ENCODE data around the gene TALDO1. TPM values are rescaled to one million over a fixed set of nuclear protein-coding genes. Genes with fewer than 3 reads are reported as not detected.

Gene TALDO1
- total RNA-seq, 2 donors from 2014 or later = 131 to 255 TPM

DNA sequence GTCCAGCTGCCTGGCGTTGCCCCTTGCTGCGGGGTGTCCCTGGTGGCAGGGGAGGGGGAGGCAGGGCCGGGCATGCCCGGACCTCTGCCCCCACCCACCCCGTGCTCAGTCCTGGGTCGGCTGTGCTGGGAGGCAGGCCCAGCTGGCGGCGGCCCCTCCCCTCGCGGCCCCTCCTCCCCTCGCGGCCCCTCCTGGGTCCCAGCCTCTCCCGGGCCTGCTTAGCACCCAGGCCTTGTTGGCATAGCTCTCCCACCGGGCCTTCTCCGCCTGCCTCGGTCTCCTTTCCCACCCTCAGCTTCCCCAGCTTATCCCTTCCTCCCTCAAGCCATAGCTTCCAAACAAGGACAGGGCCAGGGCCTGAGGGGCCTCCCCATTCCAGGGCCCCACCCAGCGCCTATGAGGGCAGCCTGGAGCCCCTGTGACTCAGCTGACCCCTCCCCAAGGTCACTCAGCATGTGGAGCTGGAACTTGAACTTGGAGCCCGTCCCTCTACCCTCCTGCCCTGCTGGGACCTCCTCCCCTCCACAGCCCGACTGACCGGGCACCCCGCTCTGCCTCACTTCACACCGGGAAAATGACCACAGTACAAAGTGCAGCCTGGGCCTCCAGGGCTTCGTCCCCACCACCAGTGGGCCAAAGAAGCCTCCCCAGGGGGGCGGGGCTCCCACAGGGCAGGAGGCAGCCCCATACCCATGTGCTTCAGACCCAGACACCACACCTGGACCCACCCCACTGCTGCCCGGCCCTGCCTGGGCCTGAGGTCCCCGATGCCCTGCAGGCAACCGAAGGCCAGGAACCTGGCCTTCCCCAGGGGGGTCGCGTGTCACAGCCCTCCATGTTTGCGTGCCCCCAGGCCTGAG lies 40.1 kb upstream of the TALDO1 start:
- ATAC-seq (replicated peaks) = no peak
- Mint-ChIP-seq H3K4me3 (no peak overlapping the region), H3K27ac (no peak overlapping the region), H3K9me3 (no peaks in the 10 kb centered on the region), H3K27me3 (peaks cover 3% of the 10 kb centered on the region), H3K36me3 (ENCODE audit: low read depth) (no peaks in the 10 kb centered on the region), H3K4me1 (no peaks in the 10 kb centered on the region)

DNA sequence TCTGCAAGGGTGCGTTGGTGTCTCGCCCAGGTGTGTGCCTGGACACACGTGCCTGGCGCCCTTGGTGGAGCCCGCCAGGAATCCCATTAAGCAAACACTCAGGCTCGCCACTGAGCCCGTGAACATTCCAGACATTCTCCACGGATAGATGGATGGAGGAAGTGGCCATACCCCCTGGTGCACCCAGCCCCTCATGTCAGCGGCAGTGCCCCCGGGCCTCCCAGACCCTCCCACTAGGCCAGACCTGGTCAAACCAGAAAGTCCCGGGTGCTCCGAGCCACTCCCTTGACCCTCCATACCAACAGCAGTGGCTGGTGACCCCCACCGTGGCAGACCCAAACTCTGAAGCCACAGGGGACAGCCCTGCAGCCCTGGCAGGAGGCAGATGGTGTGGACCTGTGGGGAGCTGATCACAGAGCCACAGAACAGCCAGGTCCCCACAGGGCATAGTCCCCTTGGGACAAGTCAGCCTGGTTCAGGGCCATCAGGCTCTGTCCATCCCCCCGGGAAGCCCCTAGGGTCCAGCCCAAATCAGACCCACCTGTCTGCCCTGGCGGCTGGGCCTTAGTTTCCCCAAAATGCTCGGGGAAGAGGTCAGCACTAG lies 39.3 kb upstream of the TALDO1 start:
- H3K4me1 Mint-ChIP-seq = no peaks in the 10 kb centered on the region
- H3K27me3 Mint-ChIP-seq = peaks cover 3% of the 10 kb centered on the region
- H3K4me3 Mint-ChIP-seq = no peak overlapping the region
- no peak overlapping the region for H3K27ac Mint-ChIP-seq
- no peak for ATAC-seq (replicated peaks)
- H3K9me3 Mint-ChIP-seq = no peaks in the 10 kb centered on the region
- no peaks in the 10 kb centered on the region for H3K36me3 Mint-ChIP-seq (ENCODE audit: low read depth)

GRCh38 chr11:708511-708910 lies 38.8 kb upstream of the TALDO1 start:
- Mint-ChIP-seq H3K36me3 (ENCODE audit: low read depth) (no peaks in the 10 kb centered on the region), H3K4me3 (no peak overlapping the region), H3K27ac (no peak overlapping the region), H3K9me3 (no peaks in the 10 kb centered on the region), H3K27me3 (peaks cover 3% of the 10 kb centered on the region), H3K4me1 (no peaks in the 10 kb centered on the region)
- ATAC-seq (replicated peaks) = no peak

DNA sequence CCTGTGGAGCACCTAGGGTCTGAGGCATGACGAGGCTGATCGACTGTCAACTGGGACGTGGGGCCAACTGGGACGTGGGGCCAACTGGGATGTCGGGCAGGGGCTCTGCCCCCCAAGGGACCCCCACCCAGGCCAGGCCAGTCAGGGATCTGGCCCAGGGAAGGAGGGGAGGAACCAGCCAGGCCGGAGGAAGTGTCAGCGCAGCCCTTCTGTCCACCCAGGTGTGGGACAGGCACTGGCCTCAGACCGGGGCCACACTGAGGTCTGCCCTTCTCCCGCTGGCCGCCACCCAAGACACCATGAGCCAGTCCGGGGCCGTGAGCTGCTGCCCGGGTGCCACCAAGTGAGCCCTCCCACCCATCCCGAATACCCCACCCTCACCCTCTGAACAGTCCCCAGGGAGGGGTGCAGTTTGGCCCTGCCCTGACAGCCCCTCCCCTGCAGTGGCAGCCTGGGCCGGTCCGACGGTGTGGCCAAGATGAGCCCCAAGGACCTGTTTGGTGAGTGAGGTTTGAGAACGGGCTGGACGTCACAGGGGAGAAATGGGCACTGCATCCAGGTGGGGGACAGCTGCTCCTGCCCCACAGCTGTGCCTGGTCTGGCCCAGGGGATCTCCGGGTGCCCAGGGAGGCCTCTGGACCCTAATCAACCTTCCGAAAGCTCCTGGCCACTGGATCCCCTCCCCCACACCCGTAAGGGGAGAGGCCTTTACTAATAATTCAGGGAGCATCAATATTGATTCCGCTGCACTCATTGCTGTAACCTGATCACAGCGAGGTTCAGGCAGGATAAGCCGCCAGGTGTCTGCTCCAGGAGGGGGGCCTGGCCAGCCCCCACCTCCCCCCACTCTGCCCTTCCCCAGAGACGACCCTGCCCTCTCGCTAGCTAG lies 37.9 kb upstream of the TALDO1 start:
- Mint-ChIP-seq H3K4me1 (no peaks in the 10 kb centered on the region), H3K27ac (no peak overlapping the region), H3K27me3 (peaks cover 3% of the 10 kb centered on the region), H3K9me3 (no peaks in the 10 kb centered on the region), H3K4me3 (no peak overlapping the region), H3K36me3 (ENCODE audit: low read depth) (no peaks in the 10 kb centered on the region)
- no peak for ATAC-seq (replicated peaks)

- ATAC-seq (replicated peaks) = no peak
- H3K4me1 Mint-ChIP-seq = no peaks in the 10 kb centered on the region
- no peaks in the 10 kb centered on the region for H3K9me3 Mint-ChIP-seq
- H3K4me3 Mint-ChIP-seq = no peak overlapping the region
- no peaks in the 10 kb centered on the region for H3K36me3 Mint-ChIP-seq (ENCODE audit: low read depth)
- no peaks in the 10 kb centered on the region for H3K27me3 Mint-ChIP-seq
- no peak overlapping the region for H3K27ac Mint-ChIP-seq
Measured at GRCh38 chr11:714436-714835, 32.8 kb upstream of the TALDO1 start.

GRCh38 chr11:719214-720016 lies 27.8 kb upstream of the TALDO1 start:
- peaks cover 5% of the 10 kb centered on the region for H3K4me1 Mint-ChIP-seq
- H3K4me3 Mint-ChIP-seq = peak overlapping the region; percentile 41
- H3K27ac Mint-ChIP-seq = no peak overlapping the region

DNA sequence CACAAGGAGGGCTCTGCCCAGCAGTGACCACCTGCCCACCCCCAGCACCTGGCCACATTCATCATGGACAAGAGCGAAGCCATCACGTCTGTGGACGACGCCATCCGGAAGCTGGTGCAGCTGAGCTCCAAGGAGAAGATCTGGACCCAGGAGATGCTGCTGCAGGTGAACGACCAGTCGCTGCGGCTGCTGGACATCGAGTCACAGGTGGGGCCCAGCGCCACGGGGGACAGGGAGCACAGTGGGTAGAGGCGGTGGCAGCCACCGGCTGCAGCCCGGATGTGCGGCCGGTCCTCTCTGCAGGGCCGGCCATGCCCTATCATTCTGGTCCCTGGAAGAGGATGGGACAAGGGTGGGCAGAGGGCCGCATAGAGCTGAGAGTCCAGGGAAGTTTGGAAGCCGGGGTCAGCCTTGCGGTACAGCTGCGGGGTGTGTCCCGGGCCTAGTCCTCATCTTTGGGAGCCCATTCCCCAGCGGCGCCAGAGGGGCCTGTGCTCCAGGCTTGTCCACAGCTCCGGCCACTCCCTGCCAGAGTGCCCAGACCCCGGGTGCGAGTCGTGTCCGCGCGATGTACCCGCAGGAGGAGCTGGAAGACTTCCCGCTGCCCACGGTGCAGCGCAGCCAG lies 27.1 kb upstream of the TALDO1 start:
- no peaks in the 10 kb centered on the region for H3K36me3 Mint-ChIP-seq (ENCODE audit: low read depth)
- ATAC-seq (replicated peaks) = no peak
- H3K4me1 Mint-ChIP-seq = peaks cover 5% of the 10 kb centered on the region
- no peaks in the 10 kb centered on the region for H3K9me3 Mint-ChIP-seq
- H3K4me3 Mint-ChIP-seq = peak overlapping the region; percentile 41
- H3K27me3 Mint-ChIP-seq = peaks cover 6% of the 10 kb centered on the region
- no peak overlapping the region for H3K27ac Mint-ChIP-seq

More at GRCh38 chr11:719214-720016, 27.8 kb upstream of the TALDO1 start:
- H3K36me3 Mint-ChIP-seq (ENCODE audit: low read depth) = no peaks in the 10 kb centered on the region
- peaks cover 6% of the 10 kb centered on the region for H3K27me3 Mint-ChIP-seq
- no peaks in the 10 kb centered on the region for H3K9me3 Mint-ChIP-seq
- no peak for ATAC-seq (replicated peaks)

GRCh38 chr11:720642-721246 lies 26.5 kb upstream of the TALDO1 start:
- peak; percentile 75 for ATAC-seq (replicated peaks)
- H3K27ac Mint-ChIP-seq = no peak overlapping the region
- peak overlapping the region; percentile 41 for H3K4me3 Mint-ChIP-seq

DNA sequence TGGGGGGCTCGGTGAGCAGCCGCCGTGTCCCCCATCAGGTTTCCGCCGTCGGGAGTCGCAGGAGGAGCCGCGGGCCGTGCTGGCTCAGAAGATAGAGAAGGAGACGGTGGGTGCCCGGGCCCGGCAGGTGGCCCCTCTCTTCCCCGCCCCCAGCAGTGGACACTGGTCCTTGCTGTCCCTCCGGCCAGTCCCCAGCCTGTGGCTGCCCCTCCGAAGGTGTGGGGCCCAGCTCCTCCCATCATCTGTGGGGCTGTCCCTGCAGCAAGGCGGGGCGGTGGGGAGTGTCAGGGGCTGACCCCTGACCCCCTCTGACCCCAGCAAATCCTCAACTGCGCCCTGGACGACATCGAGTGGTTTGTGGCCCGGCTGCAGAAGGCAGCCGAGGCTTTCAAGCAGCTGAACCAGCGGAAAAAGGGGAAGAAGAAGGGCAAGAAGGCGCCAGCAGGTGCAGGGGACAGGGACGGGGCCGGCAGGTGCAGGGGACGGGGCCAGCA lies 26.0 kb upstream of the TALDO1 start:
- ATAC-seq (replicated peaks) = no peak
- H3K4me3 Mint-ChIP-seq = peak overlapping the region; percentile 50
- no peaks in the 10 kb centered on the region for H3K9me3 Mint-ChIP-seq
- H3K27me3 Mint-ChIP-seq = peaks cover 6% of the 10 kb centered on the region
- no peaks in the 10 kb centered on the region for H3K36me3 Mint-ChIP-seq (ENCODE audit: low read depth)
- H3K27ac Mint-ChIP-seq = no peak overlapping the region
- peaks cover 5% of the 10 kb centered on the region for H3K4me1 Mint-ChIP-seq

More at GRCh38 chr11:720642-721246, 26.5 kb upstream of the TALDO1 start:
- Mint-ChIP-seq H3K36me3 (ENCODE audit: low read depth) (no peaks in the 10 kb centered on the region), H3K9me3 (no peaks in the 10 kb centered on the region), H3K27me3 (peaks cover 6% of the 10 kb centered on the region), H3K4me1 (peaks cover 5% of the 10 kb centered on the region)

DNA sequence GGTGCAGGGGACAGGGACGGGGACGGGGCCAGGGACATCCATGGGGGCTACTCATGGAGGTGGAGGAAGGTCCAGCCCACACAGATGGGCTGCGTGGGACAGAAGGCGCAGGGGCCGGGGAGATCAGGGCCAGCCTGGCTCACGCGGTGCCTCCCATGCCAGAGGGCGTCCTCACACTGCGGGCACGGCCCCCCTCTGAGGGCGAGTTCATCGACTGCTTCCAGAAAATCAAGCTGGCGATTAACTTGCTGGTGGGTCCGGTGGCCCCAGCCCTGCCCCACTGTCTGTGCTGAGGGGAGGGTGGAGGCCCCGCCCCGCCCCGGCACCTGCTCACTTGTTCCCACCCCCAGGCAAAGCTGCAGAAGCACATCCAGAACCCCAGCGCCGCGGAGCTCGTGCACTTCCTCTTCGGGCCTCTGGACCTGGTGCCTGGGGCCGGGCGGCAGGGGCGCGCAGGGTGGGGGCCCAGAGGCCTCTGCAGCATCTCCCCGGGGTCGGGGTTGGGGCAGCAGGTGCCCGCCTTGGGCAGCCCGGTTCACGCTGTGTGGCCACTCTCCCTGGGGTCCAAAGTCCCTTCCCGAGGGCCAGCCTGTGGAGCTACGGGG lies 25.4 kb upstream of the TALDO1 start:
- Mint-ChIP-seq H3K4me3 (peak overlapping the region; percentile 50), H3K27ac (no peak overlapping the region), H3K27me3 (peaks cover 6% of the 10 kb centered on the region), H3K9me3 (no peaks in the 10 kb centered on the region), H3K36me3 (ENCODE audit: low read depth) (no peaks in the 10 kb centered on the region), H3K4me1 (peaks cover 5% of the 10 kb centered on the region)
- ATAC-seq (replicated peaks) = peak; percentile 16

- no peak for ATAC-seq (replicated peaks)
- Mint-ChIP-seq H3K36me3 (ENCODE audit: low read depth) (no peaks in the 10 kb centered on the region), H3K9me3 (no peaks in the 10 kb centered on the region), H3K27ac (no peak overlapping the region), H3K4me3 (peak overlapping the region; percentile 50), H3K4me1 (peaks cover 5% of the 10 kb centered on the region), H3K27me3 (peaks cover 6% of the 10 kb centered on the region)
Measured at GRCh38 chr11:722346-722811, 24.9 kb upstream of the TALDO1 start.

DNA sequence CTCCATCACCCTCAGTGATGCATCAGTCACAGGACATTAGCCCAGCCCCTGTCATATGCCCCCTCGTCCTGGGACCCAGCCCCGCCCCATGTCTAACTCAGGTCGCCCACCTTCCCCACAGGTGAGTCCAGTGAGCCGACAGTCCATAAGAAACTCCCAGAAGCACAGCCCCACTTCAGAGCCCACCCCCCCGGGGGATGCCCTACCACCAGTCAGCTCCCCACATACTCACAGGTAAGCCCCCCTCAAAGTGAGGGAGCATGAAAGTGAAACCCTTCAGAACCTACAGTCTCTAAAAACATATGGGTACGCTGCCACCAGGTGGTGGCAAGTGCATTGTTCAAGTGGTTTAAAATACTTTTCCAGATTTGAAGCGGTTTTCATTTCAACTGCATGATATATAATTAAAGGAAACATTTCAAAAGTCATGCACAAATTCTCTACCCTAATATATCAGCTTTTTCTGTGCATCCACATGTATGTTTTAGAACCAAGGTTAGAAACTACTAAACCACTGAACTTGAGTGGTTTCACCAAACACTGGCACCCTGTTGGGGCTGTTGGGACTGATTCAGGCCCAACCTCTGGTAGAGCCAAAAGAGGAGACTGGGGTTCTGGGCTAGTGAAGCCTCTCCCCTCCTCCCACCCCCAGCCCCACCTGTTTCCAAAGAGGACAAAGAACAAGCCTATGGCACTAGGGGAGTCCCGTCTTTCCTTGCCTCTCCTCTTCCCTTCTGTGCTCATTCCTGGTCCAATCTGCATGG lies 24.0 kb upstream of the TALDO1 start:
- no peak for ATAC-seq (replicated peaks)
- Mint-ChIP-seq H3K9me3 (no peaks in the 10 kb centered on the region), H3K4me1 (peaks cover 5% of the 10 kb centered on the region), H3K27me3 (peaks cover 6% of the 10 kb centered on the region), H3K27ac (no peak overlapping the region), H3K4me3 (peak overlapping the region; percentile 58), H3K36me3 (ENCODE audit: low read depth) (no peaks in the 10 kb centered on the region)
